GM12874 (cell line): ENCODE results near the gene SRRM5.

Experiments used
- TF ChIP-seq, protein P1 (sequence below): IDR thresholded peaks from 2 replicates; pipeline ENCODE4 v1.5.1; 2011; ENCODE audit warnings: low read depth, mild to moderate bottlenecking, control low read depth, low read length, moderate library complexity; ENCODE audit not compliant: insufficient read depth

SRRM5 gene

DNA sequence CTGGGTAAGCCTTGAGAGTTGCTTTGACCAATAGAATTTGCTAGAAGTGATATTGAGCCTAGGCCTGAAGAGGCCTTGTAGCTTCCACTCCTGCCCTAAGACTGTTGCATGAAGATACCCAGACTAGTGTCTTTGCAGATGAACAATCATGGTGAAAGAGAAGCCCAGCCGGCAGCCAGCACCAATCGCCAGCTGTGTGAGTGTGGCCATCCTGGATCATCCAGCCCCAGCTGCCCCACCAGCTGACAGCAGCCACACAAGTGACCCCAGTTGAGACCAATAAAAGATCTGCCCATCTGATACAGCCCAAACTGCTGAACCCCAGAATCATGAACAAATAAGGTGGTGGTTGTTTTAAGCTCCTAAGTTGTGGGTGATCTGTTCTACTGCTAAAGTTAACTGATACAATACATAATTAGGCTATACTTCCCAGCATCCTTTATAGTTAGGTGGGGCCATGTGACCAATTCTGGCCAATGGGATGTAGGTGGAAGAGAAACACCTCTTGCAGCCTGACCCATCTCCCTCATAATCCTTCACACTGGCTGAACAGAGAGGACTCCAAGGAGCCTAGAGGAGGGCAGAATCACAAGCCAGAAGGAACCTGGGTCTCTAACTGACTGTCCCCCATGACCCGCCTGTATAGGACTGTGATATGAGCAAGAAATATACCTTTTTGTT is 16.9 kb downstream of the SRRM5 start:
- TF ChIP-seq, protein P1, sequence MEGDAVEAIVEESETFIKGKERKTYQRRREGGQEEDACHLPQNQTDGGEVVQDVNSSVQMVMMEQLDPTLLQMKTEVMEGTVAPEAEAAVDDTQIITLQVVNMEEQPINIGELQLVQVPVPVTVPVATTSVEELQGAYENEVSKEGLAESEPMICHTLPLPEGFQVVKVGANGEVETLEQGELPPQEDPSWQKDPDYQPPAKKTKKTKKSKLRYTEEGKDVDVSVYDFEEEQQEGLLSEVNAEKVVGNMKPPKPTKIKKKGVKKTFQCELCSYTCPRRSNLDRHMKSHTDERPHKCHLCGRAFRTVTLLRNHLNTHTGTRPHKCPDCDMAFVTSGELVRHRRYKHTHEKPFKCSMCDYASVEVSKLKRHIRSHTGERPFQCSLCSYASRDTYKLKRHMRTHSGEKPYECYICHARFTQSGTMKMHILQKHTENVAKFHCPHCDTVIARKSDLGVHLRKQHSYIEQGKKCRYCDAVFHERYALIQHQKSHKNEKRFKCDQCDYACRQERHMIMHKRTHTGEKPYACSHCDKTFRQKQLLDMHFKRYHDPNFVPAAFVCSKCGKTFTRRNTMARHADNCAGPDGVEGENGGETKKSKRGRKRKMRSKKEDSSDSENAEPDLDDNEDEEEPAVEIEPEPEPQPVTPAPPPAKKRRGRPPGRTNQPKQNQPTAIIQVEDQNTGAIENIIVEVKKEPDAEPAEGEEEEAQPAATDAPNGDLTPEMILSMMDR, result no peak

DNA sequence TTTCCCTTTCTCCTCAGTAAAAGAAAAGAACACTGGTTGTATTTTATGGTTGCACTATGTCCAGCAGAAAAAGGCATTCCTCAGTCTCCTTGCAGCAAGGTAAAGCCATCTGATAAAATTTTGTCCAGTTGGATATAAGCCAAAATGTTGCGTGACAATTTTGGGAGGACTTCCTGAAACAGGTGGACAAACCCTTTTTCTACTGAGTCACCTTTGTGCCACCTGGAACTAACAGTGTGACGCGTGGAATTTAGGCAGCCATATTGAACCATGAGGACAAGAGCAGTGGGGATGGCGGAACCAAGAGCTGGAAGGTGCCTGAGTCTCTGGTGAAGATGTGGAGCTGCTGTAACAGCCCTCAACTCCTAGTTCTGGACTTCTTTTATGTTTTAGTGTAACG is 19.6 kb downstream of the SRRM5 start:
- TF ChIP-seq, protein P1, result no peak

DNA sequence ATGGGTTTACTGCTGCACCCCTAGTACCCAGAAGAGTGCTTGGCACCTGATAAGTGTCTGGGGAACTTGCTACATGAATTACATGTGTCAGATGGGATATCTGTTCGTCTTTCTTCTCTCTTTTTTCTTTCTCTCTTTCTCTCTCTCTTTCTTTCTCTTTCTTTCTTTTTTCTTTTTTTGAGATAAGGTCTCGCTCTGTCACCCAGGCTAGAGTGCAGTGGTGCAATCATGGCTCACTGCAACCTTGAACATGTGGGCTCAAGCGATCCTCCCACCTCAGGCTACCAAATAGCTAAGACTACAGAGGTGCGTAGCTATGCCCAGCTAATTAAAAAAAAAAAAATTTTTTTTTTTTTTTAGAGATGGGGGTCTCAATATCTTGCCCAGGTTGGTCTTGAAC is 21.6 kb downstream of the SRRM5 start:
- TF ChIP-seq, protein P1, result no peak

DNA sequence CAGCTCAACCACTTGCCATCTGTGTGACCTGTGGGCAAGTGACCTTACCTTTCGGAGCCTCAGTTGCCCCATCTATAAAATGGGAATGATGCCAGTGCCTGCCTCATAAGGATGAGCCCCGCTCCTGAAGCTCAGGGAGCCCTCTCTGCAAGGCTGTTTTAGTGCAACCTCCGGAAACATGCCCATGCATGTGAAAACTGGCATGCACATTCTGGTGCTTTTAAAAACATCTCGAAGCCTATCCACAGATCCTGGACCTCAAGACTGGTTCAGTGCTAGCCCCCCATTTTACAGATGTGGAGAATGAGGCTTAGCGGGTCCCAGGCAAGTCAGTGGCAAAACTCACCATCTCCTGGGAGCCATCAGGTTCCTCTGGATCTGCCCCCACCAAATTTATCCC is 22.2 kb downstream of the SRRM5 start:
- TF ChIP-seq, protein P1, result no peak

DNA sequence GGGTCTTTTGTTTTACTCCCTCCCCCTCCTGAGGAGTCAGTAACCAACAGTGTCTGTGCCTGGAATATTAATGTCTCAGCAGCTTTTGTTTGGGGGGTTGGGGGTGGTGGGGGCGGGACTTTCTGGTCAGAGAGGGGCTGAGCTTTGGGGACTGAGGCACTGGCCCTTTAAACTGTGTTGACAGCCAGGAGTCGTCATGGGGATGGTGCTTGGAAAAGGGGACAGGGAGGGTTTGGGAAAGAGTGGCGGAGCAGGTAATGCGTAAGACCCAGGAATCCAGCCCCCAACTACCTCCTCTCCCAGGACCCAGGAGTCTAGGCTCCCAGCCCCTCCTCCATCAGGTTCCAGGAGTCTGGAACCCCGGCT is 22.6 kb downstream of the SRRM5 start:
- TF ChIP-seq, protein P1, result no peak

DNA sequence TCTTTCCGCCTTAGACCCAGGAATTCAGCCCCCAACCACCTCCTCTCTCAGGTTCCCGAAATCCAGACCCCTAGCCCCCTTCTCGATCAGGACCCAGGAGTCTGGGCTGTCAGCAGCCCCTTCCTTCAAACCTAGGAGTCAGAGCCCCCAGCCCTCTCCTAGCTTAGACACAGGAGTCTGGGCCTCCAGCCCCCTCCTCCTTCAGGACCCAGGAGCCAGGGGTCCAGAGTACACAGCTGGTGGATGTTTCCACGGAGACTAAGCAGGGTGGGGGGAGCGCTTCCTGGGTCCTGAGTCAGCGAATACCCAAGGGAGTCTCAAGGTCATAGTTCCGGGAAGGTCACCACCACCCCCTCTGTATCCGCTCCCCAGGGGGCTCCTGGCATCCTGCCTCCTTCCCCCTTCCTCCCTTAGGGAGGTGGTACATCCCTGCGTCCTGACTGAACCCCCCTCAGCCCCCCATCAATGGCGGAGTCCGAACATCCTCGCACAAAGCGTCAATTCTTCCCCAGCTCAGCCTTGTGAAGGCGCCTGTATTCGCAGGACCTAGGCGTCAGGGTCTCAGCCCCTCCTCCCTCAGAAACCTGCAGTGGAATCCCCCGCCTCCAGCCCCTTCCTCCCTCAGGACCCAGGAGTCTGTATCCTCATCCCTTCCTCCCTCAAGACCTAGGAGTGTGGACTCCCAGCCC is 23.1 kb downstream of the SRRM5 start:
- TF ChIP-seq, protein P1, result no peak

DNA sequence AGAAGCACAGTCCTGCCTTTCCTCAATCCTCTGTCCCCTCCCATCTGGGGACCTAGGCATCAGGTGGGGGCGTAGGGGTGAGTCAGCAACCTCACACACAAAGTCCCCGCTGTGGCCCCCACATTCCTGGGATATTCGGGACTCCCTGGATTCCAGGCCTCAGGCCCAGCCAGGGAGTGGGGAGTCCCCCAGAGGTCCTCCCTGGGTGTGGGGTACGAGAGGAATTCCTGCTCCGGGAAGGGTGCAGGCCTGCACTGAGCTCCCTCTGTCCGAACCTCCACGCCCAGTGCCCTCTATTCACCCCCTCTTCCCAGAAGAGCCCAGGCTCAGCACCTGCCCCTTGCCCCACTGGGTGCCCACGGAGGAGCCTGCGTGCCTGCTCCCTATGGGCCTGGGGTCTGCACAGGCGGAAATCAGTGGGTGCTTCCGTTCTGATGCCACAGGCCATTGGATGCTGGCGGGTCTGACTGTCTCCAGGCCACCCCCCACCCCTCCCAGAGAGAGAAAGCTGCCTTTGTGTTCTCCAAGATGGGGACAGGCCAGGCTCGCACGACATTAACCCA is 24.3 kb downstream of the SRRM5 start:
- TF ChIP-seq, protein P1, result no peak
